Ascending aorta (tissue), 2 donors: ENCODE results near the gene USP48. TPM values are rescaled to one million over a fixed set of nuclear protein-coding genes. Genes with fewer than 3 reads are reported as not detected.
"Not testable (repeated sequence)": the region's sequence is repeated elsewhere in the genome, so short reads cannot be mapped to it uniquely, and the experiment has no call there.

Experiments used
- DNase-seq, 2 donors: peaks; one replicate each; pipeline ENCODE4 v3.0.0-alpha.2; 2019; ENCODE audit warnings: low spot score in 2 of 2
- H3K27ac ChIP-seq, 2 donors: fragments of 200-600 bp; sonication (generic); one replicate each; pipeline ENCODE4 v1.5.1; 2016 to 2017; ENCODE audit warnings: mild to moderate bottlenecking in 1 of 2
- H3K27me3 ChIP-seq: fragments of 200-600 bp; sonication (generic); one replicate; pipeline ENCODE4 v1.5.1; 2017
- H3K36me3 ChIP-seq, 2 donors: fragments of 200-600 bp; sonication (generic); one replicate each; pipeline ENCODE4 v1.5.1; 2016
- H3K4me1 ChIP-seq, 2 donors: fragments of 200-600 bp; sonication (generic); one replicate each; pipeline ENCODE4 v1.5.1; 2016 to 2017; ENCODE audit warnings: mild to moderate bottlenecking in 1 of 2
- H3K4me3 ChIP-seq, 2 donors: fragments of 200-600 bp; sonication (generic); one replicate each; pipeline ENCODE4 v1.5.1; 2016 to 2017; ENCODE audit warnings: mild to moderate bottlenecking in 1 of 2
- H3K9me3 ChIP-seq, 2 donors: fragments of 200-600 bp; sonication (generic); one replicate each; pipeline ENCODE4 v1.5.1; 2016
- CTCF ChIP-seq, 3 experiments: fragments of 200-600 bp in 2 of 3; fragments of 450-650 bp in 1 of 3; sonication (generic) in 2 of 3; IDR thresholded peaks; one replicate each; pipeline ENCODE4 v1.5.1; 2016 to 2019; ENCODE audit warnings: antibody characterized with exemption in 3 of 3, mild to moderate bottlenecking in 1 of 3, moderate library complexity in 1 of 3
- intact Hi-C: fragments of 100-400 bp; cut with DNase I; formaldehyde crosslinking; loops from one replicate; pipeline ENCODE4 v1.15.1; 2023
- total RNA-seq: library from RNA; depleted of rRNA; stranded (reverse); fragments of >200 nt; gene quantifications from one replicate; pipeline ENCODE4 v1.1.0, GENCODE V29; 2016

The USP48 gene
- total RNA-seq, 1 donor from 2014 or later: 41.3 TPM

- no peak for DNase-seq
- H3K27ac ChIP-seq: no peak overlapping the region
- TF ChIP-seq CTCF (IDR thresholded peaks at IDR 0.05): no peak
Observed at GRCh38 chr1:21631944-21632887, 150.7 kb downstream of the USP48 start.

GRCh38 chr1:21631590-21631943 lies 151.4 kb downstream of the USP48 start:
- H3K27ac ChIP-seq, H3K27me3 ChIP-seq, H3K4me3 ChIP-seq, intact Hi-C loops, H3K9me3 ChIP-seq, H3K36me3 ChIP-seq, H3K4me1 ChIP-seq, DNase-seq: not testable (repeated sequence)

More at GRCh38 chr1:21631944-21632887, 150.7 kb downstream of the USP48 start:
- H3K9me3 ChIP-seq: no peaks in the 10 kb centered on the region
- H3K4me3 ChIP-seq: no peak overlapping the region
- no peaks in the 10 kb centered on the region for H3K36me3 ChIP-seq
- intact Hi-C loops: no loop called here
- H3K4me1 ChIP-seq: no peaks in the 10 kb centered on the region
- no peaks in the 10 kb centered on the region for H3K27me3 ChIP-seq

DNA sequence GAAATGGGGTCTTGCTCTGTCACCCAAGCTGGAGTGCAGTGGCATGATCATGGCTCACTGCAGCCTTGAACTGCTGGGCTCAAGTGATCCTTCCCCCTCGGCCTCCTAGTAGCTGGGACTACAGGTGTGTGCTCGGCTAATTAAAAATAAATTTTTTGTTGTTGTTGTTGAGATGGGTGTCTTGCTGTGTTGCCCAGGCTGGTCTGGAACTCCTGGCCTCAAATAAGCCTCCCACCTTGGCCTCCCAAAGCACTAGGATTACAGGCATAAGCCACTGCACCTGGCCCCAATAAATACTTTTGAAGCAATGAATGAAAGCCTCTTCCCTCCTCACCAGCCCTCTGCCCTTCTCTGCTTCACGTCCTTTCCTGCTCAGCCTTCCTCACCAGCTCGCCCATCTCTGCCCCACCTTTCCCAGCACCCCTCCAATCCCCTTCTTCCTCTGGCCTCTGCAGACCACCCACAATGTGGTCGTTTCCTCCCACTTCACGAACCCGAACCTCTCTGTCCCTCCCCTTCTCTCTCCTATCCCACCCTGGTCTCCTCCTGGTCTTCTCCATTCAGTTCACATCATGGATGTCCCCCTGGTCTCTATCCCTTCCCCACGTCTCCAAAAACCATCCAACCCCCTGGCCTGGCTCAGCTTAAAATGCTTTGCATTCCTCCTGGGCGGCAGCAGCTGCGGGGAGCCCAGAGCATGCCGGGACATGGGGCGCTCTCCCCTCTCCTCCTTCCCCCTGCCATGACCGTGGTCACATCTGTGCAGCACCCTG lies 152.2 kb downstream of the USP48 start:
- no peaks in the 10 kb centered on the region for H3K27me3 ChIP-seq
- no peaks in the 10 kb centered on the region for H3K4me1 ChIP-seq
- no peak for DNase-seq
- no peaks in the 10 kb centered on the region for H3K9me3 ChIP-seq
- H3K4me3 ChIP-seq: no peak overlapping the region
- no peaks in the 10 kb centered on the region for H3K36me3 ChIP-seq
- no peak overlapping the region for H3K27ac ChIP-seq
- intact Hi-C loops: no loop called here
- no peak for TF ChIP-seq CTCF (IDR thresholded peaks at IDR 0.05)

GRCh38 chr1:21629971-21630370 lies 153.0 kb downstream of the USP48 start:
- DNase-seq: no peak
- intact Hi-C loops: no loop called here
- H3K9me3 ChIP-seq: no peaks in the 10 kb centered on the region
- no peaks in the 10 kb centered on the region for H3K27me3 ChIP-seq
- TF ChIP-seq CTCF (IDR thresholded peaks at IDR 0.05): no peak
- no peaks in the 10 kb centered on the region for H3K4me1 ChIP-seq
- H3K4me3 ChIP-seq: no peak overlapping the region
- no peaks in the 10 kb centered on the region for H3K36me3 ChIP-seq
- no peak overlapping the region for H3K27ac ChIP-seq

- Histone ChIP-seq H3K9me3 (no peaks in the 10 kb centered on the region), H3K27ac (no peak overlapping the region), H3K27me3 (no peaks in the 10 kb centered on the region), H3K4me1 (no peaks in the 10 kb centered on the region), H3K4me3 (no peak overlapping the region), H3K36me3 (no peaks in the 10 kb centered on the region)
- intact Hi-C loops: no loop called here
- TF ChIP-seq CTCF (IDR thresholded peaks at IDR 0.05): no peak
- DNase-seq: no peak
Observed at GRCh38 chr1:21628798-21629393, 154.1 kb downstream of the USP48 start.

Other genes starting within 250 kb of the USP48 start
- 0.64 TPM for gene RAP1GAP, start 113.8 kb downstream of the USP48 start, total RNA-seq
- not detected for gene LDLRAD2, start 29.1 kb upstream of the USP48 start, total RNA-seq
- 1,294 TPM for gene HSPG2, start 154.2 kb upstream of the USP48 start, total RNA-seq
- gene CELA3B, start 193.9 kb upstream of the USP48 start, total RNA-seq: not detected
- gene CELA3A, start 218.5 kb upstream of the USP48 start, total RNA-seq: not detected